Lower leg skin (tissue), 3 donors: ENCODE measurements around the gene ZSWIM7.

Experiments used
- POLR2A ChIP-seq, 2 donors: fragments of 450-650 bp; IDR thresholded peaks; one replicate each; pipeline ENCODE4 v1.6.1; 2016 to 2017; ENCODE audit warnings: antibody characterized with exemption in 2 of 2, mild to moderate bottlenecking in 1 of 2, moderate library complexity in 1 of 2
- TF ChIP-seq, protein P1 (sequence below), 3 donors: fragments of 450-650 bp; IDR thresholded peaks; one replicate each; pipeline ENCODE4 v1.5.1; 2016; ENCODE audit warnings: antibody characterized with exemption in 3 of 3, mild to moderate bottlenecking in 3 of 3, moderate library complexity in 2 of 3

DNA sequence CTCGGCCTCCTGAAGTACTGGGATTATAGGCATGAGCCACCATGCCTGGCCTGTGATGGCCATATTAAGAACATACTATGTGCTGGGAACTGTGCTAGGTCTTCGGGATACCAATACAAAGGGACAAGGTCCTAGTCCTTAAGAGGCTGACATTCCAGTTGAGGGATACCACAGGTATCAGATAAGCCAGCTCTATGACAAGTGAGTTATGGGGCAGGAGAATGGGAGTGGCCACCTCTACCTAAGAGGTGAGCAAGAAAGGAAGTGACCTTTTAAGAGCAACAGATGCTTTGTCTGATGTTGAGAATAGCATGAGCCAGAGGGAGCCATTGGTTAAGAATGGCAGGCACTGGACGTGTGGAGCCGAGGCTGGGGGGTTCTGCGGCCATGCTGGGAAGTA lies 27.6 kb downstream of the ZSWIM7 start:
- TF ChIP-seq, protein P1, sequence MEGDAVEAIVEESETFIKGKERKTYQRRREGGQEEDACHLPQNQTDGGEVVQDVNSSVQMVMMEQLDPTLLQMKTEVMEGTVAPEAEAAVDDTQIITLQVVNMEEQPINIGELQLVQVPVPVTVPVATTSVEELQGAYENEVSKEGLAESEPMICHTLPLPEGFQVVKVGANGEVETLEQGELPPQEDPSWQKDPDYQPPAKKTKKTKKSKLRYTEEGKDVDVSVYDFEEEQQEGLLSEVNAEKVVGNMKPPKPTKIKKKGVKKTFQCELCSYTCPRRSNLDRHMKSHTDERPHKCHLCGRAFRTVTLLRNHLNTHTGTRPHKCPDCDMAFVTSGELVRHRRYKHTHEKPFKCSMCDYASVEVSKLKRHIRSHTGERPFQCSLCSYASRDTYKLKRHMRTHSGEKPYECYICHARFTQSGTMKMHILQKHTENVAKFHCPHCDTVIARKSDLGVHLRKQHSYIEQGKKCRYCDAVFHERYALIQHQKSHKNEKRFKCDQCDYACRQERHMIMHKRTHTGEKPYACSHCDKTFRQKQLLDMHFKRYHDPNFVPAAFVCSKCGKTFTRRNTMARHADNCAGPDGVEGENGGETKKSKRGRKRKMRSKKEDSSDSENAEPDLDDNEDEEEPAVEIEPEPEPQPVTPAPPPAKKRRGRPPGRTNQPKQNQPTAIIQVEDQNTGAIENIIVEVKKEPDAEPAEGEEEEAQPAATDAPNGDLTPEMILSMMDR (IDR thresholded peaks at IDR 0.05), result no peak
- no peak for TF ChIP-seq POLR2A (IDR thresholded peaks at IDR 0.05)
